Measurements from ENCODE around the gene NEDD9. TPM values are rescaled to one million over a fixed set of nuclear protein-coding genes. Genes with fewer than 3 reads are reported as not detected.

Gene NEDD9
- total and polyA plus RNA-seq, 10 of the 15 experiments (the other 5 are each of a cell fraction or from before 2014, with no cell fraction given) = 4.9 to 92.6 (median 14.6) TPM

DNA sequence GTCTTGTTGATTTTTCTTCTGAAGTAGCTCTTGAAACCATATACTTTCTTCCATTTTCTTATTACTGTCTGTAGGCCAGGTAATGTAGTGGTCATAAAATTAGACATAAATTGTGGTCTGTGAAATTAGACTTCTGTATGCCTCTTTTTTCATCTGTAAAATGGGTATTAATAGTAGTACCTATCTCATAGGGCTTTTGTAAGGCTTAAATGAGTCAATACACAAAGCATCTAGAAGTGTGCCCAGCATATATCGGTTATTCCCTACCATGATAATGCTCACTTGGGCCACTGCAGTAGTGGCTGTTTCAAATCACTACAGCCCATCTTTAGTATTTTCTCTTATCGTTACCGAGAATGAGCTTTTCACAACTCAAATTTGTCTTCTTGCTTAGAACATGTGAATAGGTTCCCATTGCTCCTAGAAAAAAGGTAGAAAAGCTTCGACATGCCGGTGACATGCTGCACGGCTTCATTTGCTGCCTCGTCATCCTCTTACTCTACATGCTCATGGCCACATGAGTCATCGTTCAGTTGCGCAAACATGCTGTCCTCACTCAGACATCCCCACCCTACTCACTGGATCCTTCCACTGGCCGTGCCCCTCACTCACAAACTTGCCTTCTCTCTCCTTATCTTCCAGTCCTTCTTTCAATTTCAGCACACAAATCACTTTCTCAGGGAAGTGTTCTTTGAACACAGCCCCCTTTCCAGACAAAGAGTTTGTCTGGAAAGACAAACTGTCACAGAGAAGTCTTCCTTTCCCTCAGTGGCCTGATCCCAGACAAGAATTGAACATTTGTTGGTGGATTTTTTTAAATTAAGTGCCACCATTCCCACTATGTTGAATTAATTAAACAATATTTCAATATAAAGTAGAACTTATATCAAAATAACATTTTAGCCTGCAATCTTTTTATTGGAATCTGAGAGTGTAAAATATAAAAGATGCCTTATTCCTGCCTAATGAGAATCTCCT is 88.8 kb downstream of the NEDD9 start:
- in situ Hi-C loops (cut with MboI) = loop anchor here (5.0 to 10.0 kb wide), 2 partner anchors 354 to 431 kb away; no protein-coding TSS in a partner anchor
- CTCF ChIA-PET = interaction anchor here (0.6 to 5.3 kb wide), 25 partner anchors 9 to 431 kb away, joined by 3 to 152 read pairs (median 4); no protein-coding TSS in a partner anchor
- TF ChIP-seq ZNF24 (IDR thresholded peaks at IDR 0.05) (no peak), RBBP5 (conservative IDR thresholded peaks at IDR 0.05) (no peak), HCFC1 (IDR thresholded peaks at IDR 0.05; ENCODE audit: low read length) (no peak), NFYB (IDR thresholded peaks at IDR 0.05; ENCODE audit: insufficient read depth, low read depth, low read length) (no peak), HDGF (IDR thresholded peaks at IDR 0.05) (no peak), FOS (IDR thresholded peaks at IDR 0.05; ENCODE audit: borderline replicate concordance, extremely low read depth, insufficient read length) (no peak), PAX5 (IDR thresholded peaks at IDR 0.05; ENCODE audit: borderline replicate concordance, low read depth, low read length) (no peak), RCOR1 (conservative IDR thresholded peaks at IDR 0.05; ENCODE audit: low read depth, low read length) (no peak), SIX5 (IDR thresholded peaks at IDR 0.05; ENCODE audit: low read depth, low read length, severe bottlenecking) (no peak), LARP7 (IDR thresholded peaks at IDR 0.05) (no peak), IKZF2 (IDR thresholded peaks at IDR 0.05) (no peak), RAD21 (IDR thresholded peaks at IDR 0.05; ENCODE audit: insufficient read depth, low read depth, low read length) (no peak), HDAC6 (IDR thresholded peaks at IDR 0.05; ENCODE audit: unreplicated experiment) (no peak)
- TF ChIP-seq, protein P1, sequence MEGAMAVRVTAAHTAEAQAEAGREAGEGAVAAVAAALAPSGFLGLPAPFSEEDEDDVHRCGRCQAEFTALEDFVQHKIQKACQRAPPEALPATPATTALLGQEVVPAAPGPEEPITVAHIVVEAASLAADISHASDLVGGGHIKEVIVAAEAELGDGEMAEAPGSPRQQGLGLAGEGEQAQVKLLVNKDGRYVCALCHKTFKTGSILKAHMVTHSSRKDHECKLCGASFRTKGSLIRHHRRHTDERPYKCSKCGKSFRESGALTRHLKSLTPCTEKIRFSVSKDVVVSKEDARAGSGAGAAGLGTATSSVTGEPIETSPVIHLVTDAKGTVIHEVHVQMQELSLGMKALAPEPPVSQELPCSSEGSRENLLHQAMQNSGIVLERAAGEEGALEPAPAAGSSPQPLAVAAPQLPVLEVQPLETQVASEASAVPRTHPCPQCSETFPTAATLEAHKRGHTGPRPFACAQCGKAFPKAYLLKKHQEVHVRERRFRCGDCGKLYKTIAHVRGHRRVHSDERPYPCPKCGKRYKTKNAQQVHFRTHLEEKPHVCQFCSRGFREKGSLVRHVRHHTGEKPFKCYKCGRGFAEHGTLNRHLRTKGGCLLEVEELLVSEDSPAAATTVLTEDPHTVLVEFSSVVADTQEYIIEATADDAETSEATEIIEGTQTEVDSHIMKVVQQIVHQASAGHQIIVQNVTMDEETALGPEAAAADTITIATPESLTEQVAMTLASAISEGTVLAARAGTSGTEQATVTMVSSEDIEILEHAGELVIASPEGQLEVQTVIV (IDR thresholded peaks at IDR 0.05; ENCODE audit: borderline replicate concordance, partially characterized antibody) = no peak
- TF ChIP-seq, protein P2, sequence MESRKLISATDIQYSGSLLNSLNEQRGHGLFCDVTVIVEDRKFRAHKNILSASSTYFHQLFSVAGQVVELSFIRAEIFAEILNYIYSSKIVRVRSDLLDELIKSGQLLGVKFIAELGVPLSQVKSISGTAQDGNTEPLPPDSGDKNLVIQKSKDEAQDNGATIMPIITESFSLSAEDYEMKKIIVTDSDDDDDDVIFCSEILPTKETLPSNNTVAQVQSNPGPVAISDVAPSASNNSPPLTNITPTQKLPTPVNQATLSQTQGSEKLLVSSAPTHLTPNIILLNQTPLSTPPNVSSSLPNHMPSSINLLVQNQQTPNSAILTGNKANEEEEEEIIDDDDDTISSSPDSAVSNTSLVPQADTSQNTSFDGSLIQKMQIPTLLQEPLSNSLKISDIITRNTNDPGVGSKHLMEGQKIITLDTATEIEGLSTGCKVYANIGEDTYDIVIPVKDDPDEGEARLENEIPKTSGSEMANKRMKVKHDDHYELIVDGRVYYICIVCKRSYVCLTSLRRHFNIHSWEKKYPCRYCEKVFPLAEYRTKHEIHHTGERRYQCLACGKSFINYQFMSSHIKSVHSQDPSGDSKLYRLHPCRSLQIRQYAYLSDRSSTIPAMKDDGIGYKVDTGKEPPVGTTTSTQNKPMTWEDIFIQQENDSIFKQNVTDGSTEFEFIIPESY (IDR thresholded peaks at IDR 0.05) = no peak
- TF ChIP-seq, protein P3, sequence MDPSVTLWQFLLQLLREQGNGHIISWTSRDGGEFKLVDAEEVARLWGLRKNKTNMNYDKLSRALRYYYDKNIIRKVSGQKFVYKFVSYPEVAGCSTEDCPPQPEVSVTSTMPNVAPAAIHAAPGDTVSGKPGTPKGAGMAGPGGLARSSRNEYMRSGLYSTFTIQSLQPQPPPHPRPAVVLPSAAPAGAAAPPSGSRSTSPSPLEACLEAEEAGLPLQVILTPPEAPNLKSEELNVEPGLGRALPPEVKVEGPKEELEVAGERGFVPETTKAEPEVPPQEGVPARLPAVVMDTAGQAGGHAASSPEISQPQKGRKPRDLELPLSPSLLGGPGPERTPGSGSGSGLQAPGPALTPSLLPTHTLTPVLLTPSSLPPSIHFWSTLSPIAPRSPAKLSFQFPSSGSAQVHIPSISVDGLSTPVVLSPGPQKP (IDR thresholded peaks at IDR 0.05; ENCODE audit: low read depth, low read length) = no peak
- Histone ChIP-seq H3K4me1 (ENCODE audit: control insufficient read depth, insufficient read depth, low read length) (peaks cover 8% of the 10 kb centered on the region; the same call in 1 of the 2 replicates), H3K4me2 (ENCODE audit: control insufficient read depth, insufficient read depth) (no peak overlapping the region), H3K9ac (ENCODE audit: control insufficient read depth, insufficient read depth, low read length) (no peak overlapping the region), H3K4me3 (no peak overlapping the region), H4K20me1 (ENCODE audit: control insufficient read depth, insufficient read depth) (no peaks in the 10 kb centered on the region), H3K9me3 (replicated peaks; ENCODE audit: control insufficient read depth, insufficient read depth, low read length) (no peaks in the 10 kb centered on the region), H3K36me3 (ENCODE audit: control insufficient read depth in 2 of 2, insufficient read depth in 2 of 2, low read length in 1 of 2) (no peaks in the 10 kb centered on the region), H3K27ac (ENCODE audit: control insufficient read depth, insufficient read depth) (no peak overlapping the region), H2AFZ (ENCODE audit: control insufficient read depth, low read depth, low read length) (no peak overlapping the region), H3K79me2 (ENCODE audit: control insufficient read depth, insufficient read depth, low read length) (no peaks in the 10 kb centered on the region), H3K27me3 (replicated peaks in 1 of 2; ENCODE audit: control insufficient read depth in 2 of 2, insufficient read depth in 2 of 2, low read length in 1 of 2) (no peaks in the 10 kb centered on the region)
- WGBS (ENCODE audit: insufficient coverage, insufficient replicate concordance, low lambda C conversion rate, missing lambda C conversion rate) = 89% methylated on average over 10 of the region's 10 CpGs
- DNase-seq (ENCODE audit: low read depth, low spot score) (no peak), ATAC-seq (no peak), FAIRE-seq (no peak)
- SMC1A ChIA-PET (ENCODE audit: uncharacterized antibody, unreplicated experiment) = interaction anchor here (0.6 to 14.1 kb wide), 23 partner anchors 13 to 438 kb away, joined by 3 to 208 read pairs (median 4); no protein-coding TSS in a partner anchor
- POLR2A ChIA-PET = interaction anchor here (1.9 kb wide), 1 partner anchor 352 kb away, joined by 7 read pairs; no protein-coding TSS in a partner anchor
- RAD21 ChIA-PET (ENCODE audit: unreplicated experiment) = interaction anchor here (0.5 to 4.0 kb wide), 23 partner anchors 11 to 432 kb away, joined by 3 to 98 read pairs (median 4); partner anchors contain the start of gene NEDD9
- intact Hi-C loops (cut with micrococcal nuclease; ENCODE audit: unreplicated experiment) = loop anchor here (1.0 to 5.0 kb wide), 4 partner anchors 179 to 432 kb away; no protein-coding TSS in a partner anchor
- BruUV-seq (replicated peaks) = no TSS peak

Data from GM12878 (cell line).